NK-92 treated with Interleukin-12 subunit alpha and Interleukin-12 subunit beta, amount 100 ng/mL, for 24 hours (cell line): Measurements from ENCODE around the gene TEAD1.

Experiments
- DNase-seq: peaks from one replicate; lab custom pipeline; 2025; lab: John Stamatoyannopoulos, UW

TEAD1 gene

GRCh38 chr11:12897867-12898266 lies 223.6 kb downstream of the TEAD1 start:
- no peak for DNase-seq

- DNase-seq: no peak
These were observed 226.3 kb downstream of the TEAD1 start for GRCh38 chr11:12900496-12900895.

GRCh38 chr11:12901272-12901671 lies 227.1 kb downstream of the TEAD1 start:
- no peak for DNase-seq

GRCh38 chr11:12901874-12902481 lies 227.8 kb downstream of the TEAD1 start:
- no peak for DNase-seq

- no peak for DNase-seq
These were observed 228.7 kb downstream of the TEAD1 start for GRCh38 chr11:12902791-12903486.

- DNase-seq: no peak
These were observed 231.2 kb downstream of the TEAD1 start for GRCh38 chr11:12905435-12905834.

GRCh38 chr11:12906501-12906900 lies 232.3 kb downstream of the TEAD1 start:
- DNase-seq: no peak

GRCh38 chr11:12909879-12910278 lies 235.7 kb downstream of the TEAD1 start:
- no peak for DNase-seq

- no peak for DNase-seq
These were observed 240.2 kb downstream of the TEAD1 start for GRCh38 chr11:12914400-12914912.

- no peak for DNase-seq
These were observed 240.9 kb downstream of the TEAD1 start for GRCh38 chr11:12915093-12915492.

- DNase-seq: no peak
These were observed 243.6 kb downstream of the TEAD1 start for GRCh38 chr11:12917822-12918221.

GRCh38 chr11:12918667-12919066 lies 244.4 kb downstream of the TEAD1 start:
- no peak for DNase-seq

- DNase-seq: no peak
These were observed 248.2 kb downstream of the TEAD1 start for GRCh38 chr11:12922418-12922817.

- DNase-seq: no peak
These were observed 248.8 kb downstream of the TEAD1 start for GRCh38 chr11:12922980-12923507.

- DNase-seq: no peak
These were observed 250.4 kb downstream of the TEAD1 start for GRCh38 chr11:12924650-12925049.

- DNase-seq: no peak
These were observed 251.3 kb downstream of the TEAD1 start for GRCh38 chr11:12925520-12925919.

GRCh38 chr11:12927221-12927620 lies 253.0 kb downstream of the TEAD1 start:
- no peak for DNase-seq

- no peak for DNase-seq
These were observed 253.7 kb downstream of the TEAD1 start for GRCh38 chr11:12927886-12928285.

- no peak for DNase-seq
These were observed 256.6 kb downstream of the TEAD1 start for GRCh38 chr11:12930850-12931249.

GRCh38 chr11:12932485-12932884 lies 258.3 kb downstream of the TEAD1 start:
- no peak for DNase-seq

GRCh38 chr11:12936200-12936599 lies 262.0 kb downstream of the TEAD1 start:
- no peak for DNase-seq

GRCh38 chr11:12938590-12939247 lies 264.5 kb downstream of the TEAD1 start:
- no peak for DNase-seq

- no peak for DNase-seq
These were observed 267.4 kb downstream of the TEAD1 start for GRCh38 chr11:12941671-12942070.
